GM23248 (cell line): ENCODE measurements around the gene ZFHX2. TPM values are rescaled to one million over a fixed set of nuclear protein-coding genes. Genes with fewer than 3 reads are reported as not detected.

Source experiments
- DNase-seq: peaks from one replicate; pipeline ENCODE4 v3.0.0-alpha.2; 2015
- H2AFZ ChIP-seq: fragments of 200-600 bp; sonication (generic); 2 replicates; pipeline ENCODE4 v1.6.1; 2016; ENCODE audit warnings: antibody characterized with exemption
- H3F3A ChIP-seq: fragments of 200-600 bp; sonication (generic); 2 replicates; pipeline ENCODE4 v1.6.1; 2016; ENCODE audit warnings: mild to moderate bottlenecking, antibody characterized with exemption, mixed run types; ENCODE audit not compliant: insufficient read depth
- H3K27ac ChIP-seq: fragments of 200-600 bp; sonication (generic); 2 replicates; pipeline ENCODE4 v1.5.1; 2016; ENCODE audit warnings: mild to moderate bottlenecking
- H3K27me3 ChIP-seq: fragments of 200-600 bp; sonication (generic); replicated peaks from 2 replicates; pipeline ENCODE4 v1.6.1; 2016; ENCODE audit warnings: mild to moderate bottlenecking; ENCODE audit not compliant: insufficient read depth
- H3K36me3 ChIP-seq: fragments of 200-600 bp; sonication (generic); 2 replicates; pipeline ENCODE4 v1.6.1; 2016; ENCODE audit warnings: low read depth, mild to moderate bottlenecking
- H3K4me1 ChIP-seq: fragments of 200-600 bp; sonication (generic); 2 replicates; pipeline ENCODE4 v1.6.1; 2016; ENCODE audit warnings: mild to moderate bottlenecking; ENCODE audit not compliant: insufficient read depth
- H3K4me2 ChIP-seq: fragments of 200-600 bp; sonication (generic); one replicate; pipeline ENCODE4 v1.6.1; 2016; ENCODE audit warnings: mild to moderate bottlenecking; ENCODE audit not compliant: unreplicated experiment
- H3K4me3 ChIP-seq: fragments of 200-600 bp; sonication (generic); 2 replicates; pipeline ENCODE4 v1.5.1; 2016; ENCODE audit warnings: mild to moderate bottlenecking
- H3K79me2 ChIP-seq: fragments of 200-600 bp; sonication (generic); 2 replicates; pipeline ENCODE4 v1.6.1; 2016; ENCODE audit warnings: mild to moderate bottlenecking; ENCODE audit not compliant: insufficient read depth
- H3K9ac ChIP-seq: fragments of 200-600 bp; sonication (generic); 2 replicates; pipeline ENCODE4 v1.6.1; 2016; ENCODE audit warnings: mild to moderate bottlenecking
- H3K9me2 ChIP-seq: fragments of 200-600 bp; sonication (generic); 2 replicates; pipeline ENCODE4 v1.6.1; 2016; ENCODE audit warnings: mixed run types, mild to moderate bottlenecking, moderate library complexity; ENCODE audit not compliant: insufficient read depth
- H3K9me3 ChIP-seq: fragments of 200-600 bp; sonication (generic); one replicate; pipeline ENCODE4 v1.6.1; 2017; ENCODE audit warnings: low read depth
- H4K20me1 ChIP-seq: fragments of 200-600 bp; sonication (generic); 2 replicates; pipeline ENCODE4 v1.6.0; 2016; ENCODE audit not compliant: insufficient read depth
- EZH2 ChIP-seq: fragments of 200-600 bp; sonication (generic); IDR thresholded peaks from 2 replicates; pipeline ENCODE4 v1.6.1; 2018; ENCODE audit warnings: antibody characterized with exemption, mild to moderate bottlenecking; ENCODE audit not compliant: insufficient read depth, poor library complexity, severe bottlenecking
- EZH2phosphoT487 ChIP-seq: fragments of 200-600 bp; sonication (generic); IDR thresholded peaks from 2 replicates; pipeline ENCODE4 v1.6.1; 2018; ENCODE audit warnings: antibody characterized with exemption, moderate library complexity, mild to moderate bottlenecking, low read depth; ENCODE audit not compliant: insufficient read depth
- WGBS, 2 experiments: methylation state at CpG; one replicate each; pipeline ENCODE4 v1.1.6; 2015 to 2017; ENCODE audit warnings: low lambda C conversion rate in 2 of 2, low coverage in 1 of 2; ENCODE audit errors: missing lambda C conversion rate in 2 of 2; 5-methylcytosine and 5-hydroxymethylcytosine counted together
- in situ Hi-C: fragments of 300-500 bp; cut with MboI; formaldehyde crosslinking; loops from 2 replicates; pipeline ENCODE4 v1.15.0; 2020
- polyA plus RNA-seq: library from polyadenylated mRNA; unstranded; fragments of >200 nt; fragmentation: Nextera tagmentation; extraction: Ambion mirVana; gene quantifications from 2 replicates; pipeline ENCODE4 v1.2.1, GENCODE V29; 2016
- total RNA-seq: library from RNA; depleted of rRNA; stranded (reverse); fragments of >200 nt; shearing (Covaris generic); gene quantifications from 2 replicates; pipeline ENCODE4 v1.2.3, GENCODE V29; 2014

Gene ZFHX2
- total and polyA plus RNA-seq, 2 experiments from 2014 or later: under 0.01 to 0.49 TPM

DNA sequence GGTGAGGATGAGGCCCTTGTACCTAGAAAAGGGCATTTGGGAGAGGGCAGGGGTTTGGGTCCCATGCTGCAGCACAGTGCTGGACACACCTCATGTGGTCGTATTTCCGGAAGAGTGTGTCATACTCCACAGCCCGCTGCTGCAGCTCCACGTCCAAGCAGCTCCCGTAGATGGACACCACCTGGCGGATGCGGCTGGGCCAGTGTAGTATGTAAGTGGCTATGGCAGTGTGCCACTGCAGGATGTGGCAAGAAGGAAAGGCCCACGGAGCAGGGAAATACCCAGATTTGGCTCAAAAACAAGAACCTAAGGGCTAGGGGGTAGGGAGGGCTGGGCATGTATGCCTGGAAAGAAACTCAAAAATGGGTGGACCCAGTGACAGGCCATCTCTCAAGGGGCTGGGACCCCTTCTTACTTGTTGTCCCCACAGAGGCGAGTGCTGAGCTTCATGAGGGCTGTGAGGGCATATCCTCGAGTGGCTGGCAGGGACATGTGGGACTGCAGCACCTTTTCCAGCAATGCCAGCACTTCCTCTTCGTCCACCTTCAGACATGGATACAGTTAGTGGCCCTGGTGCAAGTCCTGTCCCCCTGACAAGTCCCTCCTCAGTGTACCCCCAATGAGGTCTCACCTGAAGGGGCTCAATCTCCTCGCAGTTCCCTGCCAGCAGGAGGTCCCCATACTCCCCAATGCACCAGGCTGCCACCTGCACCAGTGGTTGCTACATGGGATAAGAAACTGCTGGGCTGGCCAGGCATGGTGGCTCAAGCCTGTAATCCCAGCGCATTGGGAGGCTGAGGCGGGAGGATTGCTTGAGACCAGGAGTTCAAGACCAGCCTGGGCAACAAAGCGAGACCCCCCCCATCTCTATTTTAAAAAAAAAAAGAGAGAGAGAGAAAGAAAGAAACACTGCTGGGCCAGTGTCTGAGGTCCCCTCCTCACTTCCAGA, 10.6 kb upstream of the ZFHX2 start:
- Histone ChIP-seq H3K4me3 (no peak overlapping the region), H3K27ac (no peak overlapping the region), H3K9me3 (no peaks in the 10 kb centered on the region), H4K20me1 (no peaks in the 10 kb centered on the region), H3K4me2 (no peak overlapping the region), H3K36me3 (no peaks in the 10 kb centered on the region; the same call in 1 of the 2 replicates), H3K27me3 (no peaks in the 10 kb centered on the region), H3F3A (peaks cover 14% of the 10 kb centered on the region; the same call in 1 of the 2 replicates), H2AFZ (no peak overlapping the region), H3K9ac (no peak overlapping the region), H3K79me2 (peaks cover 13% of the 10 kb centered on the region), H3K9me2 (no peaks in the 10 kb centered on the region), H3K4me1 (peaks cover 11% of the 10 kb centered on the region)
- 51 to 69% methylated on average over 15 of the region's 15 CpGs for WGBS, 2 experiments
- no peak for TF ChIP-seq EZH2phosphoT487
- TF ChIP-seq EZH2: no peak
- in situ Hi-C loops: no loop called here
- DNase-seq: no peak

DNA sequence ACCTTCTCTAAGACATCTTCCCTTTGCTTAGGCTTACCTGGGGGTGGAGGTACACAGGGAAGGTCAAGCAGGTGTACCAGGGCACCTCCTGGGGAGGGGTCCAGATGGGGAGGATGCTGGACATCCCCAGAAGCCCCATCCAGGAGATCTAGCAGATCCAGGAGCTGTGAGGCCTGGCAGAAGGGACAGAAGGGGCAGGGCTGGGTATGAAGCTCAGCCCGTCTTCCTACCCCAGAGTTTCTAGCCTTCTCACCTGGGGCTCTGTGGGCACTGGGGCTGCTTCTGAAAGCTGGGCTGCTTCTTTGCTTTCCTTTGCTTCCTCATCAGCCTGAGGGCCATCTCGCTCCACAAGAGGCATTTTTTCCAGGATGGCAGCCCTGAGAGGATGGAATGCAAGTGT, 9.7 kb upstream of the ZFHX2 start:
- DNase-seq: no peak

DNA sequence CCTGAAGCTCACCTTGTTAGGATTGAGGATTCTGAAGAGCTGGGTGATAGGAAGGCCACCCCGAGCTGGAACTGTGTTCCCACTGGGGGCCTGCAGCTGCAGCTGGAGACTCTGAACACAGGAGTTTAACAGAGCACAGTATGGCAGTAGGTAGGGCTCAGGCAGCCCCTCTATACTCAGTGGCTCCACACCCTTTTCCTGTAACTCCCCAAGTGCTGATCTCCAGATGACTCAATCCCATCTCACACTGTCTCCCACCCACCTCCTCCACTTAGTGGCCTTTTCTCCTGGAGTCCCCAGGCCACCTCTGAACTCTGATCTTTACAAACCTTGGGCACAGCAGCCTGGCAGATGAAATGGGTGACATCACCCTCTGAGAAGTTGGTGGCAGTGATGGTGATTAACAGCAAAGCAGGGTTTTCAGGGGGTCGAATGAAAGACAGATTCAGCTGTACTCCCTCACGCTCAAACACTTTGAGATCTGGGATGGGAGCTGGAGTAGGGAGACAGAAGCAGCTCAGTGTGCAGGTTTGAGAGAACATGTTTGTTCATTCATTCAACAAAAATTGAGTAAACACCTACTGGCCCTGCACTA, 8.5 kb upstream of the ZFHX2 start:
- in situ Hi-C loops: loop anchor here (10.0 kb wide), 1 partner anchor 75 kb away; no protein-coding TSS in a partner anchor

More for the DNA sequence above, 9.7 kb upstream of the ZFHX2 start:
- H3F3A ChIP-seq: peaks cover 14% of the 10 kb centered on the region; the same call in 1 of the 2 replicates
- no peak overlapping the region for H3K4me3 ChIP-seq
- H3K4me2 ChIP-seq: no peak overlapping the region
- H3K4me1 ChIP-seq: peaks cover 17% of the 10 kb centered on the region
- 78 to 88% methylated on average over 2 of the region's 2 CpGs for WGBS, 2 experiments
- H3K27ac ChIP-seq: no peak overlapping the region
- no peak overlapping the region for H2AFZ ChIP-seq
- H3K36me3 ChIP-seq: no peaks in the 10 kb centered on the region; the same call in 1 of the 2 replicates
- H3K79me2 ChIP-seq: peaks cover 22% of the 10 kb centered on the region
- H4K20me1 ChIP-seq: no peaks in the 10 kb centered on the region
- in situ Hi-C loops: no loop called here
- H3K9me3 ChIP-seq: no peaks in the 10 kb centered on the region
- no peaks in the 10 kb centered on the region for H3K27me3 ChIP-seq
- no peak overlapping the region for H3K9ac ChIP-seq
- TF ChIP-seq EZH2phosphoT487: no peak
- TF ChIP-seq EZH2: no peak
- H3K9me2 ChIP-seq: no peaks in the 10 kb centered on the region

More for the DNA sequence above, 8.5 kb upstream of the ZFHX2 start:
- Histone ChIP-seq H3K4me2 (no peak overlapping the region), H3K9me2 (no peaks in the 10 kb centered on the region), H3K4me1 (peaks cover 17% of the 10 kb centered on the region), H3K36me3 (no peaks in the 10 kb centered on the region; the same call in 1 of the 2 replicates), H4K20me1 (no peaks in the 10 kb centered on the region), H3F3A (peaks cover 14% of the 10 kb centered on the region; the same call in 1 of the 2 replicates), H3K27ac (no peak overlapping the region), H3K79me2 (peaks cover 23% of the 10 kb centered on the region), H3K9me3 (no peaks in the 10 kb centered on the region), H3K9ac (peak overlapping the region; percentile 23; the same call in 1 of the 2 replicates), H3K4me3 (no peak overlapping the region), H3K27me3 (no peaks in the 10 kb centered on the region), H2AFZ (no peak overlapping the region)
- 84 to 89% methylated on average over 3 of the region's 3 CpGs for WGBS, 2 experiments
- TF ChIP-seq EZH2: no peak
- TF ChIP-seq EZH2phosphoT487: no peak
- no peak for DNase-seq
